ENCODE results near the gene NARF. TPM values are rescaled to one million over a fixed set of nuclear protein-coding genes. Genes with fewer than 3 reads are reported as not detected.

NARF gene
- polyA plus RNA-seq, 1 donor (not counting 4 experiments of a cell fraction or from before 2014, with no cell fraction given): 36.8 TPM

DNA sequence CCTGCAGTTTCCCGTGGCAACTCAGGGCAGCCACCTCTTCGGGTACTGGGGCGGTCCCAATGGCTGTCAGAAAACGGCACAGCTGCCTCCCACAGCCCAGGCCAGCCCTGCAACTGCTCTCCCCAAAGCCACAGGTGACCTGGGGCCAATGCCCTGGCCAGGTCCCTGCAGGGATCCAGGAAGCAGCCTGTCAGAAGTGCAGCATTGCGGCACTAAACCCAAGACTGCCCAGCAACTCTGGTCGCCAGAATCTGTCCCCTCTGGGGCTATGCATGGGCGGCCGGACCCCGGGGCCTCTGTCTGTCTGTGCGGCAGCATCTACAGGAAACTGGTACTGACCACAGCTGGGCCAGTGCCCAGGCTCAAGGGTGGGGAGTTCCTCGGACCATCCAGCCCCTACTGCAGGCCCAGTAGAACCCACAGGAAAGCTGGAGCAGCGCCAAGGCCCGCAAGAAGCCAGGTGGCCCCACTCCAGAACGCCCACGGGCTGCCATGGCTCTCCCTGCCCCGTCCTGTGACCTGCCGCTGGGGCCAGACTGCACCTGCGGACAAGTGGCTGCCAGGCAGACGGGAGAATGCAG is 13.5 kb upstream of the NARF start:
- no peaks in the 10 kb centered on the region for H3K27me3 ChIP-seq (ENCODE audit: control insufficient read depth, extremely low read depth, insufficient read depth, low read length)
- no peak for TF ChIP-seq EZH2 (IDR thresholded peaks at IDR 0.05; ENCODE audit: low read length)
- TF ChIP-seq, protein P1, sequence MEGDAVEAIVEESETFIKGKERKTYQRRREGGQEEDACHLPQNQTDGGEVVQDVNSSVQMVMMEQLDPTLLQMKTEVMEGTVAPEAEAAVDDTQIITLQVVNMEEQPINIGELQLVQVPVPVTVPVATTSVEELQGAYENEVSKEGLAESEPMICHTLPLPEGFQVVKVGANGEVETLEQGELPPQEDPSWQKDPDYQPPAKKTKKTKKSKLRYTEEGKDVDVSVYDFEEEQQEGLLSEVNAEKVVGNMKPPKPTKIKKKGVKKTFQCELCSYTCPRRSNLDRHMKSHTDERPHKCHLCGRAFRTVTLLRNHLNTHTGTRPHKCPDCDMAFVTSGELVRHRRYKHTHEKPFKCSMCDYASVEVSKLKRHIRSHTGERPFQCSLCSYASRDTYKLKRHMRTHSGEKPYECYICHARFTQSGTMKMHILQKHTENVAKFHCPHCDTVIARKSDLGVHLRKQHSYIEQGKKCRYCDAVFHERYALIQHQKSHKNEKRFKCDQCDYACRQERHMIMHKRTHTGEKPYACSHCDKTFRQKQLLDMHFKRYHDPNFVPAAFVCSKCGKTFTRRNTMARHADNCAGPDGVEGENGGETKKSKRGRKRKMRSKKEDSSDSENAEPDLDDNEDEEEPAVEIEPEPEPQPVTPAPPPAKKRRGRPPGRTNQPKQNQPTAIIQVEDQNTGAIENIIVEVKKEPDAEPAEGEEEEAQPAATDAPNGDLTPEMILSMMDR (optimal IDR thresholded peaks at IDR 0.05 in 1 of 3, IDR thresholded peaks at IDR 0.05 in 1 of 3, conservative IDR thresholded peaks at IDR 0.05 in 1 of 3; ENCODE audit: extremely low read depth in 1 of 3, insufficient read depth in 2 of 3, low read length in 3 of 3): no peak
- no peak overlapping the region for H3K9ac ChIP-seq (ENCODE audit: control insufficient read depth, extremely low read depth, insufficient read depth, low read length)
- peaks cover 6% of the 10 kb centered on the region for H3K4me1 ChIP-seq (ENCODE audit: control insufficient read depth, extremely low read depth, insufficient read depth, low read length)
- FAIRE-seq (no peak), DNase-seq (ENCODE audit: low read depth, low spot score) (no peak)
- no peaks in the 10 kb centered on the region for H3K9me1 ChIP-seq (ENCODE audit: control insufficient read depth, extremely low read depth, insufficient read depth, low read length)
- no peak overlapping the region for H2AFZ ChIP-seq (ENCODE audit: control insufficient read depth, low read length)
- H4K20me1 ChIP-seq (ENCODE audit: control insufficient read depth, extremely low read depth, insufficient read depth, low read length): no peaks in the 10 kb centered on the region
- dilution Hi-C loops (cut with MboI; ENCODE audit: extremely low pct_ligation_motif_present, low sequenced_read_pairs): no loop called here
- H3K36me3 ChIP-seq (ENCODE audit: control insufficient read depth in 2 of 2, extremely low read depth in 1 of 2, insufficient read depth in 2 of 2, low read length in 2 of 2): peaks cover 7 to 14% of the 10 kb centered on the region in 2 experiments
- H3K27ac ChIP-seq (ENCODE audit: control insufficient read depth, insufficient read depth, low read length): no peak overlapping the region
- no peaks in the 10 kb centered on the region for H3K9me3 ChIP-seq (ENCODE audit: control insufficient read depth, low read depth, low read length)
- H3K4me3 ChIP-seq (ENCODE audit: control insufficient read depth in 2 of 3, extremely low read depth in 1 of 3, insufficient read depth in 2 of 3, low read depth in 1 of 3, low read length in 3 of 3): no peak overlapping the region
- H3K79me2 ChIP-seq (ENCODE audit: control insufficient read depth, insufficient read depth, low read length): peaks cover 10% of the 10 kb centered on the region
- no peak overlapping the region for H3K4me2 ChIP-seq (ENCODE audit: control insufficient read depth, extremely low read depth, insufficient read depth, low read depth, low read length)

DNA sequence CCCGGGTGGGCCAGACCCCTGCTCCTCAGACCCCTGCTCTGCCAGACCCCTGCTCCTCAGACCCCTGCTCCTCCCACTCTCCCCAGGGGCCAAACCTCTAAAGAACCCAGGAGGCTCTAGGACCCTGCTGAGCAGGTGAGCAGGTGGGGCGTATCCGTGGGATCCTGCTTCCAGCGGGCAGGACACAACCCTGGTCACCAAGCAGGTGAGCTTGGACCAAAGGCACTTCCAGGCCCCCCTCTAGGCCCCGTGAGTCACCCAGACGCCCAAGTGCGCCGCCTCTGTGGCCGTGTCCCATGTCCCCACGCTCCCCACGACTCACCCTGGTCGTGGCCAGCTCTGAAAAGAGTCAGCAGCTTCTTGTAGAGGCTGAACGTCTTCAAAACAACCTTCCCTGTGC is 13.0 kb upstream of the NARF start:
- Histone ChIP-seq H2AFZ (ENCODE audit: control insufficient read depth, low read length) (no peak overlapping the region), H3K27ac (ENCODE audit: control insufficient read depth, insufficient read depth, low read length) (no peak overlapping the region), H3K27me3 (ENCODE audit: control insufficient read depth, extremely low read depth, insufficient read depth, low read length) (no peaks in the 10 kb centered on the region), H3K4me3 (ENCODE audit: control insufficient read depth in 2 of 3, extremely low read depth in 1 of 3, insufficient read depth in 2 of 3, low read depth in 1 of 3, low read length in 3 of 3) (no peak overlapping the region), H3K79me2 (ENCODE audit: control insufficient read depth, insufficient read depth, low read length) (peaks cover 12% of the 10 kb centered on the region), H3K9me1 (ENCODE audit: control insufficient read depth, extremely low read depth, insufficient read depth, low read length) (no peaks in the 10 kb centered on the region), H3K9ac (ENCODE audit: control insufficient read depth, extremely low read depth, insufficient read depth, low read length) (no peak overlapping the region), H3K9me3 (ENCODE audit: control insufficient read depth, low read depth, low read length) (no peaks in the 10 kb centered on the region), H4K20me1 (ENCODE audit: control insufficient read depth, extremely low read depth, insufficient read depth, low read length) (no peaks in the 10 kb centered on the region), H3K36me3 (ENCODE audit: control insufficient read depth in 2 of 2, extremely low read depth in 1 of 2, insufficient read depth in 2 of 2, low read length in 2 of 2) (peaks cover 7 to 14% of the 10 kb centered on the region in 2 experiments), H3K4me2 (ENCODE audit: control insufficient read depth, extremely low read depth, insufficient read depth, low read depth, low read length) (no peak overlapping the region), H3K4me1 (ENCODE audit: control insufficient read depth, extremely low read depth, insufficient read depth, low read length) (peaks cover 8% of the 10 kb centered on the region)
- FAIRE-seq (no peak), DNase-seq (ENCODE audit: low read depth, low spot score) (no peak)
- TF ChIP-seq, protein P1 (optimal IDR thresholded peaks at IDR 0.05 in 1 of 3, IDR thresholded peaks at IDR 0.05 in 1 of 3, conservative IDR thresholded peaks at IDR 0.05 in 1 of 3; ENCODE audit: extremely low read depth in 1 of 3, insufficient read depth in 2 of 3, low read length in 3 of 3): no peak
- no peak for TF ChIP-seq EZH2 (IDR thresholded peaks at IDR 0.05; ENCODE audit: low read length)
- dilution Hi-C loops (cut with MboI; ENCODE audit: extremely low pct_ligation_motif_present, low sequenced_read_pairs): no loop called here

All from keratinocyte (primary cell).